GM06990 (cell line): ENCODE results near the gene CBY1.
A peak's percentile ranks its signal among the peaks of the same experiment; 100 is the strongest.

Source experiments
- DNase-seq: peaks from one replicate; pipeline ENCODE4 v3.0.0-alpha.2; 2011; ENCODE audit not compliant: insufficient read length; ENCODE audit errors: extremely low read depth
- H3K27me3 ChIP-seq: replicated peaks from 2 replicates; pipeline ENCODE4 v1.6.0; 2011; ENCODE audit warnings: low read length; ENCODE audit not compliant: control insufficient read depth, insufficient read depth
- H3K36me3 ChIP-seq: 2 replicates; pipeline ENCODE4 v1.5.1; 2011; ENCODE audit warnings: low read length; ENCODE audit not compliant: control insufficient read depth, insufficient read depth
- H3K4me3 ChIP-seq: replicated peaks from 2 replicates; pipeline ENCODE4 v1.5.1; 2011; ENCODE audit warnings: low read depth, mild to moderate bottlenecking, control low read depth, low read length
- TF ChIP-seq, protein P1 (sequence below): IDR thresholded peaks from 2 replicates; pipeline ENCODE4 v1.5.1; 2011; ENCODE audit warnings: low read length, control low read depth, mild to moderate bottlenecking, inconsistent platforms; ENCODE audit not compliant: insufficient read depth, poor library complexity, severe bottlenecking

Gene CBY1

DNA sequence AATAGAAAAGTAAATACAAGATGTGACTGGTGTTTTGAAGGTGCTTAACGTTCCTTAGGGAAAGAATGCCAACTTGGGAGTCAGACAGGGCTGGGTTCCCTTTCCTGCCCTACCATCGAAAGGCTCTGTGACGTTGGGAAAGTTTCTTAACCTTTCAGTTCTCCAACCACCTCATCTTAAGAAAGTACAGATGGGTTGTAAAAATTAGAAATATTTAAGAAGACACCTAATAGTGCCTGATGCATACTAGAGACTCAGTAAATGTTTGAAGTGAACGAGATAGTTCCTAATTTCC lies 50.4 kb downstream of the CBY1 start:
- peaks cover 5% of the 10 kb centered on the region; the same call in 1 of the 2 replicates for H3K36me3 ChIP-seq
- DNase-seq, result no peak
- TF ChIP-seq, protein P1, sequence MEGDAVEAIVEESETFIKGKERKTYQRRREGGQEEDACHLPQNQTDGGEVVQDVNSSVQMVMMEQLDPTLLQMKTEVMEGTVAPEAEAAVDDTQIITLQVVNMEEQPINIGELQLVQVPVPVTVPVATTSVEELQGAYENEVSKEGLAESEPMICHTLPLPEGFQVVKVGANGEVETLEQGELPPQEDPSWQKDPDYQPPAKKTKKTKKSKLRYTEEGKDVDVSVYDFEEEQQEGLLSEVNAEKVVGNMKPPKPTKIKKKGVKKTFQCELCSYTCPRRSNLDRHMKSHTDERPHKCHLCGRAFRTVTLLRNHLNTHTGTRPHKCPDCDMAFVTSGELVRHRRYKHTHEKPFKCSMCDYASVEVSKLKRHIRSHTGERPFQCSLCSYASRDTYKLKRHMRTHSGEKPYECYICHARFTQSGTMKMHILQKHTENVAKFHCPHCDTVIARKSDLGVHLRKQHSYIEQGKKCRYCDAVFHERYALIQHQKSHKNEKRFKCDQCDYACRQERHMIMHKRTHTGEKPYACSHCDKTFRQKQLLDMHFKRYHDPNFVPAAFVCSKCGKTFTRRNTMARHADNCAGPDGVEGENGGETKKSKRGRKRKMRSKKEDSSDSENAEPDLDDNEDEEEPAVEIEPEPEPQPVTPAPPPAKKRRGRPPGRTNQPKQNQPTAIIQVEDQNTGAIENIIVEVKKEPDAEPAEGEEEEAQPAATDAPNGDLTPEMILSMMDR, result no peak

DNA sequence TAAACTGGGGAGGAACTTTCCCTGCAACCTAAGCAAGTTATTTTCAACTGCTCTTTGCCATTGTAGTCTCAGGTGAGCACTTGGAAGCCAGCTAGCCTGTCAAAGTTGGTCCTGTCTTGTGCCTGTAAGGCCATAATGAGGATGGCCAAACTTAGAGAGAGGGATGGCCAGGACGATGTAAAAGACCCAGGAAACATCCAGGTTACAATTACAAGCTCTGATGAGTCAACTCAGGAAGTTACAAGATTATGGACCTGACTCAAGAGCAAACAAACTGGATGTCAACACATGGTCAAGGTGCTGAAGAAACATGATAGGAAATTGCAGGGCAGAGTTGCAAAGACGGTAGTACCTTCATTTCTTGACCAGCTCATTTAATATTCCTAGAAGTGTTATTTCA lies 50.9 kb downstream of the CBY1 start:
- Histone ChIP-seq H3K36me3 (peaks cover 6% of the 10 kb centered on the region), H3K4me3 (peak overlapping the region; percentile 92), H3K27me3 (no peaks in the 10 kb centered on the region)
- DNase-seq, result no peak
- TF ChIP-seq, protein P1, result no peak

More for the DNA sequence above, 50.4 kb downstream of the CBY1 start:
- H3K4me3 ChIP-seq, result peak overlapping the region; percentile 92
- H3K27me3 ChIP-seq, result no peaks in the 10 kb centered on the region

DNA sequence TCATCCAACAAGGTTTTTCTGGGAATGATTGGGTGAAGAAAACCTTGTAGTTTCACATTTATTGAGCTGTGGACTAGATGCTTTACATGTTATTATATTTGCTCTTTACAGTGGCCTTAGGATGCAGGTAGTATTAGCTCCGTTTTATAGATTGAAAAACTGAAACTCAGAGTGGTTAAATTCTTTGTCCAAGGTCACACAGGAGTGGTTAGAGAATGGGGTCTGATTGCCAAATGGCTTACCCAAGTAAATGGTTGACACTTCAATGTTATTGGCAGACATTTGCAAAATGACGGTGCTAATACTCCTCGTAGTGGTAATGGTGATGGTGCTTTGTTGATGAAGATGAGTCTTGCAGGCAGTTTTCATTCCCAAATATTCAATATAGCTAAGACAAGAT lies 51.5 kb downstream of the CBY1 start:
- peak overlapping the region; percentile 92 for H3K4me3 ChIP-seq
- TF ChIP-seq, protein P1, result no peak
- no peak for DNase-seq
- H3K27me3 ChIP-seq, result no peaks in the 10 kb centered on the region
- peaks cover 10% of the 10 kb centered on the region for H3K36me3 ChIP-seq

DNA sequence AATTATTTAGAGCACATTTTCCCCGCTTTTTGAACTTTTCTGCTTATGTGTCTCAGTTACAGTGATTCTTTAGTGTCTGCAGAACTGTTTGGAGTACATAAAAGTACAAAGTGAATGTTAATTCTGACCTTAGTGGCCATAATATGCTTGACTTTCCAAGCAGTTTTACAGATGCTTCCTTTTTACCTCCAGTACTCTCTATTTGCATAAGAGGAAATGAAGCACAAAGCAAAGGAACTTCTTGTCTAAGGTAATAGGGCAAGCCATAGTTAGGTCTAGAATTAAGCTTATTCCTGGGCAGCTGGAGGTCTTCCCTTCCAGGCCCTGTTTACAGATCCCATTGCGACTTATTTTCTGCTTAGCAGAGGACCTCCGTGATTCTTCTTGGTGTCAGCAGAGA lies 52.9 kb downstream of the CBY1 start:
- TF ChIP-seq, protein P1, result no peak
- no peak for DNase-seq
- Histone ChIP-seq H3K4me3 (no peak overlapping the region; the same call in 1 of the 2 replicates), H3K36me3 (peaks cover 10% of the 10 kb centered on the region), H3K27me3 (no peaks in the 10 kb centered on the region)

DNA sequence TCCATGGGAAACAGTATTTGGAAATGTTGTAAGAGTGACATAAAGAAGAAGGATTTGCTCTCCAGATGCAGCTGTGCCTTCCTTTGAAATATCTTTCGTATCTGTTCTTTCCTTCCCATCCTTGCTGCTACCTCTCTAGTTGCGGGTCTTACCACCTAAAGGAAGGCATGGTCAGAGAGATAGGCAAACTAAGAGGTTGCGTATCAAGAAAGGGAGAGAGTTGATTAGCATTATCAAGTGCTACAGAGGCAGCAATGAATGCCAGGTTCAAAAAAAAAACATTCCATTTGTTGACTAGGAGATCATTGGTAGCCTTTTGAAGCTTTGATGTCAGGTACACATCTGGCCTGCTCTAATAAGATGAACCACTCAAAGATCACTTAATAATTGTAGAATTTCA lies 53.9 kb downstream of the CBY1 start:
- TF ChIP-seq, protein P1, result no peak
- Histone ChIP-seq H3K36me3 (peaks cover 16% of the 10 kb centered on the region), H3K27me3 (no peaks in the 10 kb centered on the region), H3K4me3 (no peak overlapping the region)
- DNase-seq, result no peak

DNA sequence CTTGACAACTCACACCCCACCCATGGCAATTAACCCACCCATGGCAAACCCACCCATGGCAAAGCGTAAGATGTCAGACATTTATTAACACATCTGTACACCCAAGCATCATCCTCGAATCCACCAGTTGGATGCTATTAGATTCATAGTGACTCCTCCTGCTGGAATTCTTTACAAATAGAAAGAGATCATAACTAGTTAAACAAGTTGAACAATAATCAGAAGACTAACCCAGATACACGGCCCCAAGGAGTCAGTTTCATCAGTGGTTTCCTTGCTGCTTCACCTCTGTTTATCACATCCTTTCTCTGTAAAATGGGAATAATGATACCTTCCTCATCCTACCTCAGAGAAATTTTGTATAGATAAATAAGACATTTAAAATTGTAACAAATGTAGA lies 54.4 kb downstream of the CBY1 start:
- H3K4me3 ChIP-seq, result no peak overlapping the region
- TF ChIP-seq, protein P1, result no peak
- no peaks in the 10 kb centered on the region for H3K27me3 ChIP-seq
- DNase-seq, result no peak
- peaks cover 17% of the 10 kb centered on the region for H3K36me3 ChIP-seq
